A549 (cell line): ENCODE results near the gene FAM229B. TPM values are rescaled to one million over a fixed set of nuclear protein-coding genes. Genes with fewer than 3 reads are reported as not detected.
A peak's percentile ranks its signal among the peaks of the same experiment; 100 is the strongest.

Source experiments
- ATAC-seq, 2 experiments: fragments of 200-7000 bp in 1 of 2; fragments of >200 bp in 1 of 2; cut with Nextera tagmentation in 1 of 2; cut with Tn5 transposase in 1 of 2; 3 replicates each; pipeline versions ENCODE4 v1.8.0 to v1.9.1; 2018 to 2020; ENCODE audit warnings: mild to moderate bottlenecking in 1 of 2, moderate library complexity in 1 of 2
- CTCF ChIA-PET: fragments of 300-600 bp; sonication (Branson Sonifier 250); formaldehyde crosslinking; extraction: SDS; loops from one replicate; lab custom pipeline; 2021; ENCODE audit warnings: antibody characterized with exemption, inconsistent platforms; lab: Yijun Ruan, JAX
- POLR2A ChIA-PET: fragments of 350-600 bp; formaldehyde crosslinking; extraction: SDS; loops from one replicate; lab custom pipeline; 2021; ENCODE audit warnings: antibody characterized with exemption, inconsistent platforms; lab: Yijun Ruan, JAX
- DNase-seq, 2 experiments: peaks; one replicate each; pipeline versions ENCODE4 v3.0.0 to v3.0.0-alpha.2; 2011 to 2016; ENCODE audit warnings: low read depth in 1 of 2, low spot score in 1 of 2
- FAIRE-seq: peaks from 2 replicates; lab custom pipeline; 2011; peaks lifted over from hg19 to GRCh38; lab: Jason Lieb, UNC
- H3K27ac ChIP-seq, 2 experiments: fragments of >200 bp; sonication (Bioruptor Twin); formaldehyde crosslinking; 3 replicates each; pipeline ENCODE4 v1.5.1; 2016 to 2017
- H3K4me1 ChIP-seq: fragments of >200 bp; sonication (Bioruptor Twin); formaldehyde crosslinking; 3 replicates; pipeline ENCODE4 v1.6.1; 2016
- H3K4me2 ChIP-seq: fragments of >200 bp; sonication (Bioruptor Twin); formaldehyde crosslinking; 3 replicates; pipeline ENCODE4 v1.6.1; 2016
- H3K4me3 ChIP-seq: fragments of >200 bp; sonication (Bioruptor Twin); formaldehyde crosslinking; 3 replicates; pipeline ENCODE4 v1.5.1; 2016
- H3K9me3 ChIP-seq: fragments of >200 bp; sonication (Bioruptor Twin); formaldehyde crosslinking; 3 replicates; pipeline ENCODE4 v1.6.1; 2016
- BCL3 ChIP-seq: fragments of >200 bp; sonication (Bioruptor Twin); formaldehyde crosslinking; IDR thresholded peaks from 3 replicates; pipeline ENCODE4 v1.6.1; 2016
- CHD4 ChIP-seq: fragments of 200-600 bp; sonication (generic); IDR thresholded peaks from 2 replicates; pipeline ENCODE4 v1.6.1; 2016; ENCODE audit warnings: antibody characterized with exemption, mild to moderate bottlenecking, borderline replicate concordance
- CTCF ChIP-seq: fragments of >200 bp; sonication (Bioruptor Twin); formaldehyde crosslinking; IDR thresholded peaks from 3 replicates; pipeline ENCODE4 v1.5.1; 2016
- HDAC2 ChIP-seq: fragments of 200-600 bp; sonication (generic); IDR thresholded peaks from 2 replicates; pipeline ENCODE4 v1.6.1; 2016
- HEYL ChIP-seq: fragments of 250-450 bp; sonication (Bioruptor Pico); IDR thresholded peaks from 2 replicates; pipeline ENCODE4 v1.8.0; 2021; ENCODE audit warnings: mild to moderate bottlenecking, moderate library complexity
- HMGXB4 ChIP-seq: fragments of 250-450 bp; sonication (Bioruptor Pico); IDR thresholded peaks from 2 replicates; pipeline ENCODE4 v1.5.0; 2021; ENCODE audit warnings: mild to moderate bottlenecking, moderate library complexity, borderline replicate concordance
- HOXA7 ChIP-seq: fragments of 250-450 bp; sonication (Bioruptor Pico); IDR thresholded peaks from 2 replicates; pipeline ENCODE4 v1.5.0; 2020; ENCODE audit warnings: mild to moderate bottlenecking, moderate library complexity
- HOXB5 ChIP-seq: fragments of 250-450 bp; sonication (Bioruptor Pico); IDR thresholded peaks from 2 replicates; pipeline ENCODE4 v1.5.0; 2020; ENCODE audit warnings: mild to moderate bottlenecking, moderate library complexity
- MAX ChIP-seq: IDR thresholded peaks from 2 replicates; pipeline ENCODE4 v1.6.1; 2012
- PHF8 ChIP-seq: fragments of 200-600 bp; sonication (generic); IDR thresholded peaks from 2 replicates; pipeline ENCODE4 v1.6.1; 2016; ENCODE audit warnings: low read depth, mild to moderate bottlenecking, antibody characterized with exemption, moderate library complexity, borderline replicate concordance
- POLR2A ChIP-seq: IDR thresholded peaks from 2 replicates; pipeline ENCODE4 v1.6.1; 2012; ENCODE audit warnings: mild to moderate bottlenecking, low read length
- POLR2AphosphoS2 ChIP-seq: conservative IDR thresholded peaks from 2 replicates; pipeline ENCODE4 v1.6.1; 2012; ENCODE audit warnings: low read length, improper control_type of control experiment, inconsistent platforms
- RARB ChIP-seq: fragments of 250-450 bp; sonication (Bioruptor Pico); IDR thresholded peaks from 2 replicates; pipeline ENCODE4 v1.8.0; 2021; ENCODE audit warnings: mild to moderate bottlenecking, moderate library complexity
- REST ChIP-seq: fragments of 200-600 bp; sonication (generic); IDR thresholded peaks from 2 replicates; pipeline ENCODE4 v1.6.1; 2016; ENCODE audit warnings: antibody characterized with exemption, mild to moderate bottlenecking, moderate library complexity
- RFX5 ChIP-seq: fragments of 450-650 bp; IDR thresholded peaks from 2 replicates; pipeline ENCODE4 v1.7.1; 2014; ENCODE audit warnings: antibody characterized with exemption, mild to moderate bottlenecking, moderate library complexity
- TFCP2L1 ChIP-seq: fragments of 250-450 bp; sonication (Bioruptor Pico); IDR thresholded peaks from 2 replicates; pipeline ENCODE4 v1.5.0; 2021; ENCODE audit warnings: mild to moderate bottlenecking
- USF2 ChIP-seq: fragments of 450-650 bp; IDR thresholded peaks from 2 replicates; pipeline ENCODE4 v1.6.1; 2014; ENCODE audit warnings: antibody characterized with exemption
- ZNF302 ChIP-seq: fragments of 250-450 bp; sonication (Bioruptor Pico); IDR thresholded peaks from 2 replicates; pipeline ENCODE4 v1.9.0; 2021; ENCODE audit warnings: inconsistent platforms, mild to moderate bottlenecking, moderate library complexity
- WGBS: methylation state at CpG from one replicate; pipeline ENCODE4 v1.1.6; 2017; ENCODE audit errors: missing lambda C conversion rate; 5-methylcytosine and 5-hydroxymethylcytosine counted together
- polyA minus RNA-seq: library from RNA; depleted of rRNA, polyadenylated mRNA; stranded (reverse); fragments of >200 nt; gene quantifications from 2 replicates; pipeline ENCODE4 v1.2.3, GENCODE V29; 2011; rRNA and poly(A)+ RNA removed
- polyA plus RNA-seq, 4 experiments: library from polyadenylated mRNA; depleted of rRNA in 3 of 4; stranded (reverse); fragments of >200 nt; fragmentation: RNase III in 1 of 4; extraction: RNeasy Plus Mini Kit Qiagen cat#74134 plus additional on column Dnase treatment in 1 of 4; gene quantifications; 2 replicates in 3 of 4; 3 replicates in 1 of 4; pipeline ENCODE4 v1.2.3, GENCODE V29; 2011 to 2017

FAM229B gene
- polyA plus RNA-seq (2011; rRNA removed), result 17.3 and 20.2 TPM in 2 replicates
- polyA plus RNA-seq (2012; cell fraction: cytosol; rRNA removed), result 5.5 and 5.8 TPM in 2 replicates
- polyA plus RNA-seq (2012; cell fraction: nucleus; rRNA removed), result 1.3 and 2.1 TPM in 2 replicates
- 8.7 to 10.4 TPM (median 9.9 TPM) in 3 replicates for polyA plus RNA-seq (2017; fragmentation: RNase III; extraction: RNeasy Plus Mini Kit Qiagen cat#74134 plus additional on column Dnase treatment)
- polyA minus RNA-seq, result 1.2 and 2.2 TPM in 2 replicates

GRCh38 chr6:112087136-112087911, at the start of gene FAM229B, which contains the start of gene TUBE1:
Gene FAM229B (plus strand): TSS chr6:112087591. CDS start chr6:112099284, 11,693 bp downstream.
Gene TUBE1 (minus strand): TSS chr6:112087482. CDS start chr6:112087434, 48 bp downstream.
- H3K4me1 ChIP-seq, result peaks cover 6% of the 10 kb centered on the region; the same call in 2 of the 3 replicates
- H3K9me3 ChIP-seq, result no peaks in the 10 kb centered on the region
- TF ChIP-seq PHF8, result no peak; the same call in 1 of the 2 replicates
- TF ChIP-seq TFCP2L1 (CRISPR knock-in tag), result no peak
- peak; percentile 61 for TF ChIP-seq POLR2A
- 0 out of 2 replicates have a peak, but pooled peaks have one; percentile 56 for TF ChIP-seq MAX
- TF ChIP-seq HMGXB4 (CRISPR knock-in tag), result no peak
- TF ChIP-seq RARB (CRISPR knock-in tag), result no peak
- TF ChIP-seq POLR2AphosphoS2, result no peak
- no peak for TF ChIP-seq HOXB5 (CRISPR knock-in tag)
- no peak for TF ChIP-seq HDAC2
- no peak for TF ChIP-seq HEYL (CRISPR knock-in tag)
- TF ChIP-seq USF2, result no peak
- peak; percentile 53; the same call in 1 of the 3 replicates for TF ChIP-seq BCL3
- no peak for TF ChIP-seq CTCF
- TF ChIP-seq HOXA7, result no peak
- TF ChIP-seq CHD4, result no peak
- no peak for TF ChIP-seq RFX5
- DNase-seq (peak; percentile 39 to 95), ATAC-seq (peak; percentile 95 to 96), FAIRE-seq (no peak)
- ChIA-PET POLR2A (interaction anchor here (0.6 kb wide), 1 partner anchor 812 kb away, joined by 3 read pairs; no protein-coding TSS in a partner anchor), CTCF (interaction anchor here (0.6 to 3.2 kb wide), 13 partner anchors 8 to 1737 kb away, joined by 3 to 34 read pairs (median 4); no protein-coding TSS in a partner anchor)
- peak within 1 kb of the TSS; percentile 80 for H3K4me3 ChIP-seq
- H3K27ac ChIP-seq, result peak within 1 kb of the TSS; percentile 84 to 90
- H3K4me2 ChIP-seq, result peak within 1 kb of the TSS; percentile 81
- 2% methylated on average over 31 of the region's 60 CpGs for WGBS

GRCh38 chr6:112037783-112038216, 49.6 kb upstream of the FAM229B start:
- ATAC-seq (peak; percentile 74 to 77), FAIRE-seq (no peak), DNase-seq (peak; percentile 5 to 30)
- Histone ChIP-seq H3K4me2 (peak overlapping the region; percentile 32), H3K9me3 (no peaks in the 10 kb centered on the region), H3K4me1 (peaks cover 5% of the 10 kb centered on the region; the same call in 1 of the 3 replicates), H3K27ac (peak overlapping the region in 1 of 2 experiments; percentile 54; a peak in 3 of 6 replicates), H3K4me3 (no peak overlapping the region)
- WGBS, result 20% methylated on average over 6 of the region's 8 CpGs
- CTCF ChIA-PET, result interaction anchor here (0.9 to 1.5 kb wide), 3 partner anchors 9 to 328 kb away, joined by 4 to 5 read pairs (median 4); no protein-coding TSS in a partner anchor
- TF ChIP-seq REST (no peak), ZNF302 (CRISPR knock-in tag) (no peak), CHD4 (no peak)
- POLR2A ChIA-PET, result no interaction called here
